ENCODE results near the gene WDR75.

The WDR75 gene

GRCh38 chr2:189465478-189465877 lies 24.2 kb downstream of the WDR75 start:
- Histone ChIP-seq H3K4me3 (ENCODE audit: insufficient read depth in 1 of 2, low read depth in 1 of 2, low read length in 2 of 2) (no peak overlapping the region), H2AK5ac (ENCODE audit: low read length, severe bottlenecking) (no peak overlapping the region)
- 100% methylated on average over 2 of the region's 3 CpGs for WGBS

GRCh38 chr2:189466046-189466445 lies 24.8 kb downstream of the WDR75 start:
- no peak overlapping the region for H3K9ac ChIP-seq (ENCODE audit: low read length)
- no peak overlapping the region for H3K4me3 ChIP-seq (ENCODE audit: insufficient read depth in 1 of 2, low read depth in 1 of 2, low read length in 2 of 2)
- no peak overlapping the region for H3K14ac ChIP-seq (ENCODE audit: low read length in 2 of 2)
- 96% methylated on average over 3 of the region's 4 CpGs for WGBS
- no peak overlapping the region for H2BK15ac ChIP-seq (ENCODE audit: low read depth, poor library complexity, severe bottlenecking)
- no peak overlapping the region for H4K91ac ChIP-seq (ENCODE audit: low read length)
- H3K4me1 ChIP-seq (ENCODE audit: control insufficient read depth, insufficient read depth, low read depth, low read length), result no peaks in the 10 kb centered on the region
- no peaks in the 10 kb centered on the region for H3K27me3 ChIP-seq (ENCODE audit: control insufficient read depth in 1 of 2, insufficient read depth in 1 of 2, low read length in 2 of 2)
- H3K36me3 ChIP-seq (ENCODE audit: control insufficient read depth in 1 of 2, insufficient read depth in 2 of 2, low read depth in 1 of 2, low read length in 2 of 2), result peaks cover 5 to 99% of the 10 kb centered on the region in 2 experiments
- no peak overlapping the region for H2AK5ac ChIP-seq (ENCODE audit: low read length, severe bottlenecking)
- no peak overlapping the region for H2BK5ac ChIP-seq (ENCODE audit: low read depth, low read length, poor library complexity, severe bottlenecking)
- no peak for DNase-seq
- no peak overlapping the region for H2BK120ac ChIP-seq (ENCODE audit: low read depth, low read length)
- no peak overlapping the region for H3K23ac ChIP-seq (ENCODE audit: low read length in 2 of 2)
- peaks cover 7% of the 10 kb centered on the region for H3K79me1 ChIP-seq (replicated peaks; ENCODE audit: low read length, poor library complexity, severe bottlenecking)
- H3K4me2 ChIP-seq (ENCODE audit: low read length, poor library complexity, severe bottlenecking), result no peak overlapping the region
- H3K4ac ChIP-seq (ENCODE audit: low read depth in 1 of 2, low read length in 2 of 2), result no peak overlapping the region
- no peak overlapping the region for H3K18ac ChIP-seq (ENCODE audit: low read depth in 1 of 2, low read length in 2 of 2)
- H2BK12ac ChIP-seq (ENCODE audit: low read length in 2 of 2), result no peak overlapping the region
- no peak overlapping the region for H3K27ac ChIP-seq (ENCODE audit: low read length, poor library complexity, severe bottlenecking)
- H2AFZ ChIP-seq (ENCODE audit: low read depth, low read length), result no peak overlapping the region
- H3K9me3 ChIP-seq (ENCODE audit: control insufficient read depth, low read length), result no peaks in the 10 kb centered on the region
- no peak overlapping the region for H4K8ac ChIP-seq (ENCODE audit: low read length)

More at GRCh38 chr2:189465478-189465877, 24.2 kb downstream of the WDR75 start:
- Histone ChIP-seq H3K4me2 (ENCODE audit: low read length, poor library complexity, severe bottlenecking) (no peak overlapping the region), H3K4me1 (ENCODE audit: control insufficient read depth, insufficient read depth, low read depth, low read length) (no peaks in the 10 kb centered on the region), H3K18ac (ENCODE audit: low read depth in 1 of 2, low read length in 2 of 2) (no peak overlapping the region), H2BK15ac (ENCODE audit: low read depth, poor library complexity, severe bottlenecking) (no peak overlapping the region), H3K9me3 (ENCODE audit: control insufficient read depth, low read length) (no peaks in the 10 kb centered on the region), H2BK5ac (ENCODE audit: low read depth, low read length, poor library complexity, severe bottlenecking) (no peak overlapping the region), H3K14ac (ENCODE audit: low read length in 2 of 2) (no peak overlapping the region), H3K23ac (ENCODE audit: low read length in 2 of 2) (no peak overlapping the region), H3K27ac (ENCODE audit: low read length, poor library complexity, severe bottlenecking) (no peak overlapping the region), H3K9ac (ENCODE audit: low read length) (no peak overlapping the region), H3K4ac (ENCODE audit: low read depth in 1 of 2, low read length in 2 of 2) (no peak overlapping the region), H2BK120ac (ENCODE audit: low read depth, low read length) (no peak overlapping the region), H3K79me1 (replicated peaks; ENCODE audit: low read length, poor library complexity, severe bottlenecking) (peaks cover 7% of the 10 kb centered on the region), H2BK12ac (ENCODE audit: low read length in 2 of 2) (no peak overlapping the region), H2AFZ (ENCODE audit: low read depth, low read length) (no peak overlapping the region), H3K27me3 (ENCODE audit: control insufficient read depth in 1 of 2, insufficient read depth in 1 of 2, low read length in 2 of 2) (no peaks in the 10 kb centered on the region), H3K36me3 (ENCODE audit: control insufficient read depth in 1 of 2, insufficient read depth in 2 of 2, low read depth in 1 of 2, low read length in 2 of 2) (peaks cover 6 to 99% of the 10 kb centered on the region in 2 experiments), H4K91ac (ENCODE audit: low read length) (no peak overlapping the region), H4K8ac (ENCODE audit: low read length) (no peak overlapping the region)
- no peak for DNase-seq

GRCh38 chr2:189466656-189467055 lies 25.4 kb downstream of the WDR75 start:
- H3K27ac ChIP-seq (ENCODE audit: low read length, poor library complexity, severe bottlenecking), result no peak overlapping the region
- H3K79me1 ChIP-seq (replicated peaks; ENCODE audit: low read length, poor library complexity, severe bottlenecking), result peaks cover 7% of the 10 kb centered on the region
- H3K4me3 ChIP-seq (ENCODE audit: insufficient read depth in 1 of 2, low read depth in 1 of 2, low read length in 2 of 2), result no peak overlapping the region
- H3K27me3 ChIP-seq (ENCODE audit: control insufficient read depth in 1 of 2, insufficient read depth in 1 of 2, low read length in 2 of 2), result no peaks in the 10 kb centered on the region
- H2AK5ac ChIP-seq (ENCODE audit: low read length, severe bottlenecking), result no peak overlapping the region
- H3K4me2 ChIP-seq (ENCODE audit: low read length, poor library complexity, severe bottlenecking), result no peak overlapping the region
- H3K18ac ChIP-seq (ENCODE audit: low read depth in 1 of 2, low read length in 2 of 2), result no peak overlapping the region
- H4K8ac ChIP-seq (ENCODE audit: low read length), result no peak overlapping the region
- no peaks in the 10 kb centered on the region for H3K4me1 ChIP-seq (ENCODE audit: control insufficient read depth, insufficient read depth, low read depth, low read length)
- no peak overlapping the region for H3K23ac ChIP-seq (ENCODE audit: low read length in 2 of 2)
- no peak overlapping the region for H4K91ac ChIP-seq (ENCODE audit: low read length)
- no peak overlapping the region for H2AFZ ChIP-seq (ENCODE audit: low read depth, low read length)
- no peak overlapping the region for H3K14ac ChIP-seq (ENCODE audit: low read length in 2 of 2)
- no peaks in the 10 kb centered on the region for H3K9me3 ChIP-seq (ENCODE audit: control insufficient read depth, low read length)
- no peak overlapping the region for H3K4ac ChIP-seq (ENCODE audit: low read depth in 1 of 2, low read length in 2 of 2)
- H3K36me3 ChIP-seq (ENCODE audit: control insufficient read depth in 1 of 2, insufficient read depth in 2 of 2, low read depth in 1 of 2, low read length in 2 of 2), result peaks cover 5 to 100% of the 10 kb centered on the region in 2 experiments
- H3K9ac ChIP-seq (ENCODE audit: low read length), result no peak overlapping the region
- DNase-seq, result peak; percentile 48
- H2BK12ac ChIP-seq (ENCODE audit: low read length in 2 of 2), result no peak overlapping the region
- H2BK5ac ChIP-seq (ENCODE audit: low read depth, low read length, poor library complexity, severe bottlenecking), result no peak overlapping the region
- H2BK15ac ChIP-seq (ENCODE audit: low read depth, poor library complexity, severe bottlenecking), result no peak overlapping the region
- no peak overlapping the region for H2BK120ac ChIP-seq (ENCODE audit: low read depth, low read length)

GRCh38 chr2:189467160-189467559 lies 25.9 kb downstream of the WDR75 start:
- no peak overlapping the region for H3K27ac ChIP-seq (ENCODE audit: low read length, poor library complexity, severe bottlenecking)
- no peak overlapping the region for H3K4me2 ChIP-seq (ENCODE audit: low read length, poor library complexity, severe bottlenecking)
- H3K9me3 ChIP-seq (ENCODE audit: control insufficient read depth, low read length), result no peaks in the 10 kb centered on the region
- no peak overlapping the region for H3K4ac ChIP-seq (ENCODE audit: low read depth in 1 of 2, low read length in 2 of 2)
- H2BK12ac ChIP-seq (ENCODE audit: low read length in 2 of 2), result no peak overlapping the region
- no peak overlapping the region for H4K8ac ChIP-seq (ENCODE audit: low read length)
- DNase-seq, result no peak
- H3K9ac ChIP-seq (ENCODE audit: low read length), result no peak overlapping the region
- no peak overlapping the region for H2AFZ ChIP-seq (ENCODE audit: low read depth, low read length)
- no peak overlapping the region for H3K23ac ChIP-seq (ENCODE audit: low read length in 2 of 2)
- H2BK120ac ChIP-seq (ENCODE audit: low read depth, low read length), result no peak overlapping the region
- H2AK5ac ChIP-seq (ENCODE audit: low read length, severe bottlenecking), result no peak overlapping the region
- no peak overlapping the region for H2BK15ac ChIP-seq (ENCODE audit: low read depth, poor library complexity, severe bottlenecking)
- no peak overlapping the region for H3K14ac ChIP-seq (ENCODE audit: low read length in 2 of 2)
- no peak overlapping the region for H4K91ac ChIP-seq (ENCODE audit: low read length)
- no peak overlapping the region for H2BK5ac ChIP-seq (ENCODE audit: low read depth, low read length, poor library complexity, severe bottlenecking)
- H3K18ac ChIP-seq (ENCODE audit: low read depth in 1 of 2, low read length in 2 of 2), result no peak overlapping the region
- peaks cover 7% of the 10 kb centered on the region for H3K79me1 ChIP-seq (replicated peaks; ENCODE audit: low read length, poor library complexity, severe bottlenecking)
- no peaks in the 10 kb centered on the region for H3K4me1 ChIP-seq (ENCODE audit: control insufficient read depth, insufficient read depth, low read depth, low read length)
- WGBS, result 100% methylated on average over 1 of the region's 1 CpG
- H3K27me3 ChIP-seq (ENCODE audit: control insufficient read depth in 1 of 2, insufficient read depth in 1 of 2, low read length in 2 of 2), result no peaks in the 10 kb centered on the region
- H3K36me3 ChIP-seq (ENCODE audit: control insufficient read depth in 1 of 2, insufficient read depth in 2 of 2, low read depth in 1 of 2, low read length in 2 of 2), result peaks cover 5 to 100% of the 10 kb centered on the region in 2 experiments
- H3K4me3 ChIP-seq (ENCODE audit: insufficient read depth in 1 of 2, low read depth in 1 of 2, low read length in 2 of 2), result no peak overlapping the region
